ENCODE data around the gene TTN.

GRCh38 chr2:178819992-178820391, 12.8 kb upstream of the TTN start:
- TF ChIP-seq POLR2A (IDR thresholded peaks at IDR 0.05; ENCODE audit: control extremely low read depth in 1 of 2, low read depth in 2 of 2, low read length in 2 of 2) (no peak), CTCF (IDR thresholded peaks at IDR 0.05; ENCODE audit: control extremely low read depth in 1 of 3, insufficient read depth in 1 of 3, low read depth in 1 of 3, low read length in 3 of 3) (no peak), TEAD4 (IDR thresholded peaks at IDR 0.05; ENCODE audit: low read depth, low read length) (no peak), KDM1A (IDR thresholded peaks at IDR 0.05; ENCODE audit: borderline replicate concordance, low read length) (no peak), RNF2 (IDR thresholded peaks at IDR 0.05; ENCODE audit: borderline replicate concordance, low read depth, low read length, missing control alignments, poor library complexity, severe bottlenecking) (no peak)

Data from H1 (cell line).